ENCODE data around the gene IL6R.

GRCh38 chr1:154478013-154478412, 72.9 kb downstream of the IL6R start:
- TF ChIP-seq MYC (IDR thresholded peaks at IDR 0.05; ENCODE audit: low read depth, low read length): no peak
- no peak for TF ChIP-seq POLR2A (IDR thresholded peaks at IDR 0.05; ENCODE audit: extremely low read depth, insufficient read length)

Measured in NB4 (cell line).